HG03025 (cell line): Measurements from ENCODE around the gene DCAF10.
"Not testable (repeated sequence)": the region's sequence is repeated elsewhere in the genome, so short reads cannot be mapped to it uniquely, and the experiment has no call there.

ENCODE experiments used
- ATAC-seq: cut with Tn5 transposase; IDR thresholded peaks from one replicate; pipeline ENCODE4 v1.9.1; 2021; ENCODE audit warnings: mild to moderate bottlenecking, moderate library complexity; ENCODE audit not compliant: unreplicated experiment, low FRiP score

DCAF10 gene

GRCh38 chr9:37905776-37906175 lies 105.2 kb downstream of the DCAF10 start:
- ATAC-seq, result no peak

- ATAC-seq, result no peak
These were observed 106.0 kb downstream of the DCAF10 start for GRCh38 chr9:37906312-37907239.

GRCh38 chr9:37908283-37908682 lies 107.7 kb downstream of the DCAF10 start:
- no peak for ATAC-seq

GRCh38 chr9:37908698-37909186 lies 108.1 kb downstream of the DCAF10 start:
- ATAC-seq, result no peak

GRCh38 chr9:37909326-37909725 lies 108.7 kb downstream of the DCAF10 start:
- no peak for ATAC-seq

- not testable (repeated sequence) for ATAC-seq
These were observed 109.2 kb downstream of the DCAF10 start for GRCh38 chr9:37909836-37910235.

- ATAC-seq, result no peak
These were observed 109.7 kb downstream of the DCAF10 start for GRCh38 chr9:37910271-37910670.

GRCh38 chr9:37911271-37911681 lies 110.7 kb downstream of the DCAF10 start:
- no peak for ATAC-seq

GRCh38 chr9:37913480-37914153 lies 113.0 kb downstream of the DCAF10 start:
- no peak for ATAC-seq

GRCh38 chr9:37914154-37914551 lies 113.6 kb downstream of the DCAF10 start:
- ATAC-seq, result no peak

- no peak for ATAC-seq
These were observed 114.2 kb downstream of the DCAF10 start for GRCh38 chr9:37914701-37915358.

- no peak for ATAC-seq
These were observed 115.4 kb downstream of the DCAF10 start for GRCh38 chr9:37915911-37916470.

GRCh38 chr9:37916471-37917312 lies 116.1 kb downstream of the DCAF10 start:
- no peak for ATAC-seq
